Neural cell (in vitro differentiated cells): ENCODE data around the gene PKNOX2. TPM values are rescaled to one million over a fixed set of nuclear protein-coding genes. Genes with fewer than 3 reads are reported as not detected.

ENCODE experiments used
- H2AFZ ChIP-seq: fragments of 200-600, 300-800 bp; sonication (generic), shearing (Covaris generic); 2 replicates; pipeline ENCODE4 v1.6.0; 2014; ENCODE audit warnings: low read depth, mild to moderate bottlenecking, antibody characterized with exemption, low read length, moderate library complexity
- H3F3A ChIP-seq: fragments of 200-600 bp; shearing (Covaris generic); 2 replicates; pipeline ENCODE4 v1.6.1; 2016; ENCODE audit warnings: mild to moderate bottlenecking, moderate library complexity, mixed read lengths, antibody characterized with exemption, low read length; ENCODE audit not compliant: insufficient read depth, poor library complexity, severe bottlenecking
- H3K27ac ChIP-seq: fragments of 200-600, 300-800 bp; sonication (generic), shearing (Covaris generic); 2 replicates; pipeline ENCODE4 v1.5.1; 2014; ENCODE audit warnings: mild to moderate bottlenecking, low read length, moderate library complexity
- H3K27me3 ChIP-seq: fragments of 300-800, 200-600 bp; sonication (generic), shearing (Covaris generic); 2 replicates; pipeline ENCODE4 v1.6.0; 2014; ENCODE audit warnings: mild to moderate bottlenecking, low read depth, low read length, moderate library complexity; ENCODE audit not compliant: insufficient read depth
- H3K36me3 ChIP-seq: fragments of 300-800, 200-600 bp; sonication (generic), shearing (Covaris generic); 2 replicates; pipeline ENCODE4 v1.5.1; 2014; ENCODE audit warnings: mild to moderate bottlenecking, antibody characterized with exemption, low read length, moderate library complexity; ENCODE audit not compliant: insufficient read depth
- H3K4me2 ChIP-seq: fragments of 300-800, 200-600 bp; sonication (generic), shearing (Covaris generic); 2 replicates; pipeline ENCODE4 v1.6.0; 2014; ENCODE audit warnings: mild to moderate bottlenecking, low read length
- H3K4me3 ChIP-seq: fragments of 300-800, 200-600 bp; sonication (generic), shearing (Covaris generic); 2 replicates; pipeline ENCODE4 v1.5.1; 2014; ENCODE audit warnings: mild to moderate bottlenecking, low read length, moderate library complexity
- H3K79me2 ChIP-seq: fragments of 200-600 bp; shearing (Covaris generic); replicated peaks from 2 replicates; pipeline ENCODE4 v1.6.0; 2014; ENCODE audit warnings: mild to moderate bottlenecking, low read length, moderate library complexity; ENCODE audit not compliant: insufficient read depth
- H3K9ac ChIP-seq: fragments of 300-800, 200-600 bp; sonication (generic), shearing (Covaris generic); 2 replicates; pipeline ENCODE4 v1.6.1; 2016; ENCODE audit warnings: mild to moderate bottlenecking, low read length, mixed read lengths
- H3K9me2 ChIP-seq: fragments of 200-600 bp; shearing (Covaris generic); 2 replicates; pipeline ENCODE4 v1.6.1; 2016; ENCODE audit warnings: mild to moderate bottlenecking, low read length, mixed read lengths; ENCODE audit not compliant: insufficient read depth
- H3K9me3 ChIP-seq: fragments of 200-600, 300-800 bp; sonication (generic), shearing (Covaris generic); 2 replicates; pipeline ENCODE4 v1.6.1; 2016; ENCODE audit warnings: mild to moderate bottlenecking, mixed run types, low read length, moderate library complexity, mixed read lengths
- H4K20me1 ChIP-seq: fragments of 200-600 bp; shearing (Covaris generic); 2 replicates; pipeline ENCODE4 v1.6.1; 2016; ENCODE audit warnings: mild to moderate bottlenecking, mixed run types; ENCODE audit not compliant: insufficient read depth
- CTCF ChIP-seq: fragments of 450-650 bp; IDR thresholded peaks from 2 replicates; pipeline ENCODE4 v1.5.1; 2014; ENCODE audit warnings: antibody characterized with exemption, mild to moderate bottlenecking, moderate library complexity; ENCODE audit not compliant: poor library complexity, severe bottlenecking
- EP300 ChIP-seq: fragments of 450-650 bp; conservative IDR thresholded peaks from 2 replicates; pipeline ENCODE4 v1.6.1; 2014; ENCODE audit warnings: antibody characterized with exemption, mild to moderate bottlenecking, moderate library complexity; ENCODE audit not compliant: poor library complexity, severe bottlenecking
- EZH2 ChIP-seq: fragments of 200-600, 300-800 bp; shearing (Covaris generic), sonication (generic); IDR thresholded peaks from 2 replicates; pipeline ENCODE4 v1.6.1; 2014; ENCODE audit warnings: antibody characterized with exemption, low read length, borderline replicate concordance, mild to moderate bottlenecking; ENCODE audit not compliant: insufficient read depth, poor library complexity, severe bottlenecking
- MXI1 ChIP-seq: fragments of 450-650 bp; conservative IDR thresholded peaks from 2 replicates; pipeline ENCODE4 v1.6.1; 2014; ENCODE audit warnings: antibody characterized with exemption, mild to moderate bottlenecking; ENCODE audit not compliant: poor library complexity, severe bottlenecking
- POLR2AphosphoS5 ChIP-seq: IDR thresholded peaks from 2 replicates; pipeline ENCODE4 v1.6.1; 2012
- RAD21 ChIP-seq: fragments of 450-650 bp; conservative IDR thresholded peaks from 2 replicates; pipeline ENCODE4 v1.6.1; 2014; ENCODE audit warnings: antibody characterized with exemption, mild to moderate bottlenecking, moderate library complexity
- REST ChIP-seq: IDR thresholded peaks from 2 replicates; pipeline ENCODE4 v1.6.1; 2012; ENCODE audit warnings: borderline replicate concordance
- SMC3 ChIP-seq: fragments of 450-650 bp; conservative IDR thresholded peaks from 2 replicates; pipeline ENCODE4 v1.6.1; 2014; ENCODE audit warnings: antibody characterized with exemption, mild to moderate bottlenecking, moderate library complexity; ENCODE audit not compliant: poor library complexity
- TAF1 ChIP-seq: IDR thresholded peaks from 2 replicates; pipeline ENCODE4 v1.6.1; 2012; ENCODE audit warnings: low read depth
- polyA plus RNA-seq: library from polyadenylated mRNA; depleted of rRNA; stranded (reverse); fragments of >200 nt; gene quantifications from 2 replicates; pipeline ENCODE4 v1.2.3, GENCODE V29; 2014

The PKNOX2 gene
- polyA plus RNA-seq, 1 donor from 2014 or later: 0.99 TPM

GRCh38 chr11:125399945-125400344, 235.4 kb downstream of the PKNOX2 start:
- H4K20me1 ChIP-seq: no peaks in the 10 kb centered on the region
- no peaks in the 10 kb centered on the region for H3K36me3 ChIP-seq
- no peak overlapping the region for H3K27ac ChIP-seq
- no peaks in the 10 kb centered on the region for H3K9me3 ChIP-seq
- no peaks in the 10 kb centered on the region for H3F3A ChIP-seq
- TF ChIP-seq TAF1: no peak
- TF ChIP-seq SMC3: no peak
- no peak for TF ChIP-seq MXI1
- no peak for TF ChIP-seq POLR2AphosphoS5
- no peak for TF ChIP-seq EZH2
- no peak overlapping the region for H2AFZ ChIP-seq
- no peaks in the 10 kb centered on the region for H3K27me3 ChIP-seq
- H3K4me3 ChIP-seq: no peak overlapping the region
- no peak overlapping the region for H3K9ac ChIP-seq
- no peaks in the 10 kb centered on the region for H3K79me2 ChIP-seq
- H3K4me2 ChIP-seq: no peak overlapping the region
- no peaks in the 10 kb centered on the region for H3K9me2 ChIP-seq

- no peak overlapping the region for H3K9ac ChIP-seq
- no peak overlapping the region for H3K27ac ChIP-seq
- H3K9me3 ChIP-seq: no peaks in the 10 kb centered on the region
- H3K27me3 ChIP-seq: no peaks in the 10 kb centered on the region
- H3K9me2 ChIP-seq: no peaks in the 10 kb centered on the region
- H3K36me3 ChIP-seq: no peaks in the 10 kb centered on the region
- TF ChIP-seq MXI1 (no peak), EP300 (no peak), POLR2AphosphoS5 (no peak), CTCF (no peak), REST (no peak), RAD21 (no peak), SMC3 (no peak), TAF1 (no peak), EZH2 (no peak)
- no peak overlapping the region for H3K4me2 ChIP-seq
- no peak overlapping the region for H2AFZ ChIP-seq
- no peaks in the 10 kb centered on the region for H4K20me1 ChIP-seq
- no peaks in the 10 kb centered on the region for H3K79me2 ChIP-seq
- no peak overlapping the region for H3K4me3 ChIP-seq
- H3F3A ChIP-seq: no peaks in the 10 kb centered on the region
These were observed 236.7 kb downstream of the PKNOX2 start for GRCh38 chr11:125401235-125401634.
